ENCODE data around the gene DNAH14.

DNAH14 gene

GRCh38 chr1:225070972-225071371 lies 141.5 kb downstream of the DNAH14 start:
- no peak for TF ChIP-seq CTCF (IDR thresholded peaks at IDR 0.05)

GRCh38 chr1:225097175-225097574 lies 167.7 kb downstream of the DNAH14 start:
- TF ChIP-seq CTCF (IDR thresholded peaks at IDR 0.05): no peak

- TF ChIP-seq CTCF (IDR thresholded peaks at IDR 0.05): no peak
These were observed 181.5 kb downstream of the DNAH14 start for GRCh38 chr1:225111000-225111399.

GRCh38 chr1:225113265-225113664 lies 183.8 kb downstream of the DNAH14 start:
- no peak for TF ChIP-seq CTCF (IDR thresholded peaks at IDR 0.05)

GRCh38 chr1:225114354-225114990 lies 185.0 kb downstream of the DNAH14 start:
- TF ChIP-seq CTCF (IDR thresholded peaks at IDR 0.05): no peak

- no peak for TF ChIP-seq CTCF (IDR thresholded peaks at IDR 0.05)
These were observed 189.8 kb downstream of the DNAH14 start for GRCh38 chr1:225119307-225119706.

GRCh38 chr1:225121095-225121494 lies 191.6 kb downstream of the DNAH14 start:
- no peak for TF ChIP-seq CTCF (IDR thresholded peaks at IDR 0.05)

GRCh38 chr1:225131869-225132268 lies 202.4 kb downstream of the DNAH14 start:
- no peak for TF ChIP-seq CTCF (IDR thresholded peaks at IDR 0.05)
